ENCODE measurements around the gene NMB.

Gene NMB

GRCh38 chr15:84638103-84638502, 19.9 kb downstream of the NMB start:
- peaks cover 25 to 51% of the 10 kb centered on the region in 2 donors for H3K36me3 ChIP-seq (ENCODE audit: control insufficient read depth in 1 of 2, insufficient read depth in 2 of 2, low read length in 2 of 2)
- peaks cover 3 to 12% of the 10 kb centered on the region in 2 donors for H3K4me1 ChIP-seq (ENCODE audit: control insufficient read depth in 1 of 2, insufficient read depth in 2 of 2, low read length in 2 of 2)
- no peak overlapping the region for H3K4me3 ChIP-seq (ENCODE audit: low read depth in 1 of 2, low read length in 2 of 2)
- no peaks in the 10 kb centered on the region for H3K9me3 ChIP-seq (ENCODE audit: control insufficient read depth in 1 of 2, low read length in 2 of 2)
- no peak overlapping the region for H3K27ac ChIP-seq (ENCODE audit: low read length)
- H3K27me3 ChIP-seq (ENCODE audit: low read depth, low read length), result no peaks in the 10 kb centered on the region

DNA sequence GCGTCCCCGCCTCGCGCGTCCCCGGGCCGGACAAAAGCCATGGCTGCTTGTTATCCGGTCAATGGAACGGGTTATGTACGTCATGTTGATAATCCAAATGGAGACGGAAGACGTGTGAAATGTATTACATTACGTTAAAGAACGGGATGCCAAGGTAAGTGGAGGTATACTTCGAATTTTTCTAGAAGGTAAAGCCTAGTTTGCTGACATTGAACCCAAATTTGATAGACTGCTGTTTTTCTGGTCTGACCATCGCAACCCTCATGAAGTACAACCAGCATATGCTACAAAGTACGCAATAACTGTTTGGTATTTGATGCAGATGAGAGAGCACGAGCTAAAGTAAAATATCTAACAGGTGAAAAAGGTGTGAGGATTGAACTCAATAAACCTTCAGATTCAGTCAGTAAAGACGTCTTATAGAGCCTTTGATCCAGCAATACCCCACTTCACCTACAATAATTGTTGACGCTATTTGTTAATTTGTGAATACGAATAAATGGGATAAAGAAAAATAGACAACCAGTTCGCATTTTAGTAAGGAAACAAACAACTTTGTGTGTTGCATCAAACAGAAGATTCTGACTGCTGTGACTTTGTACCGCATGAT, 23.7 kb downstream of the NMB start:
- Histone ChIP-seq H3K9me3 (ENCODE audit: control insufficient read depth in 1 of 2, low read length in 2 of 2) (no peaks in the 10 kb centered on the region), H3K4me1 (ENCODE audit: control insufficient read depth in 1 of 2, insufficient read depth in 2 of 2, low read length in 2 of 2) (peaks cover 14 to 34% of the 10 kb centered on the region in 2 donors), H3K4me3 (ENCODE audit: low read depth in 1 of 2, low read length in 2 of 2) (peak overlapping the region; percentile 58 to 68), H3K27ac (ENCODE audit: low read length) (peak overlapping the region; percentile 54), H3K36me3 (ENCODE audit: control insufficient read depth in 1 of 2, insufficient read depth in 2 of 2, low read length in 2 of 2) (peaks cover 6 to 17% of the 10 kb centered on the region in 2 donors), H3K27me3 (ENCODE audit: low read depth, low read length) (no peaks in the 10 kb centered on the region)

- Histone ChIP-seq H3K27me3 (ENCODE audit: low read depth, low read length) (no peaks in the 10 kb centered on the region), H3K4me1 (ENCODE audit: control insufficient read depth in 1 of 2, insufficient read depth in 2 of 2, low read length in 2 of 2) (peaks cover 14 to 34% of the 10 kb centered on the region in 2 donors), H3K9me3 (ENCODE audit: control insufficient read depth in 1 of 2, low read length in 2 of 2) (no peaks in the 10 kb centered on the region), H3K36me3 (ENCODE audit: control insufficient read depth in 1 of 2, insufficient read depth in 2 of 2, low read length in 2 of 2) (peaks cover 5 to 11% of the 10 kb centered on the region in 2 donors), H3K4me3 (ENCODE audit: low read depth in 1 of 2, low read length in 2 of 2) (peak overlapping the region; percentile 58 to 68), H3K27ac (ENCODE audit: low read length) (peak overlapping the region; percentile 68)
Measured at GRCh38 chr15:84633311-84634227, 24.4 kb downstream of the NMB start.

GRCh38 chr15:84631706-84632272, 26.2 kb downstream of the NMB start:
- Histone ChIP-seq H3K9me3 (ENCODE audit: control insufficient read depth in 1 of 2, low read length in 2 of 2) (no peaks in the 10 kb centered on the region), H3K36me3 (ENCODE audit: control insufficient read depth in 1 of 2, insufficient read depth in 2 of 2, low read length in 2 of 2) (no peaks in the 10 kb centered on the region), H3K27ac (ENCODE audit: low read length) (peak overlapping the region; percentile 83), H3K4me1 (ENCODE audit: control insufficient read depth in 1 of 2, insufficient read depth in 2 of 2, low read length in 2 of 2) (peaks cover 14 to 34% of the 10 kb centered on the region in 2 donors), H3K4me3 (ENCODE audit: low read depth in 1 of 2, low read length in 2 of 2) (peak overlapping the region; percentile 68 to 80), H3K27me3 (ENCODE audit: low read depth, low read length) (no peaks in the 10 kb centered on the region)

DNA sequence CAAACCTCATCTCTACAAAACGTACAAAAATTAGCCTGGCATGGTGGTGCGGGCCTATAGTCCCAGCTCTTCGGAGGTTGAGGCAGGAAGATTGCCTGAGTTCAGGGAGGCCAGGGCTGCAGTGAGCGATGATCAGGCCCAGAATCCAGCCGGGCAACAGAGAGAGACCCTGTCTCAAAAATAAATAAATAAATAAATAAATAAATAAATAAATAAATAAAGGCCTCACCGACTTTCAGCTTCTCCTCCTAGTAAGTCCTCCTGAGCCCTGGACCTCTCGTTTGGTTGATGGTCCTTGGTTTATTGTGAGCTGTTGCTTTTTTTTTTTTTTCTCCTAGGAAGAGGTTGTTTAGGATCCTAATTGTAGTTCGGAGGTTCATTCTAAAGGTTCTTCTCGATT, 29.0 kb downstream of the NMB start:
- Histone ChIP-seq H3K9me3 (ENCODE audit: control insufficient read depth in 1 of 2, low read length in 2 of 2) (no peaks in the 10 kb centered on the region), H3K4me1 (ENCODE audit: control insufficient read depth in 1 of 2, insufficient read depth in 2 of 2, low read length in 2 of 2) (peaks cover 11 to 21% of the 10 kb centered on the region in 2 donors), H3K36me3 (ENCODE audit: control insufficient read depth in 1 of 2, insufficient read depth in 2 of 2, low read length in 2 of 2) (peaks cover 0 to 5% of the 10 kb centered on the region in 2 donors), H3K27ac (ENCODE audit: low read length) (no peak overlapping the region), H3K27me3 (ENCODE audit: low read depth, low read length) (no peaks in the 10 kb centered on the region), H3K4me3 (ENCODE audit: low read depth in 1 of 2, low read length in 2 of 2) (no peak overlapping the region)

DNA sequence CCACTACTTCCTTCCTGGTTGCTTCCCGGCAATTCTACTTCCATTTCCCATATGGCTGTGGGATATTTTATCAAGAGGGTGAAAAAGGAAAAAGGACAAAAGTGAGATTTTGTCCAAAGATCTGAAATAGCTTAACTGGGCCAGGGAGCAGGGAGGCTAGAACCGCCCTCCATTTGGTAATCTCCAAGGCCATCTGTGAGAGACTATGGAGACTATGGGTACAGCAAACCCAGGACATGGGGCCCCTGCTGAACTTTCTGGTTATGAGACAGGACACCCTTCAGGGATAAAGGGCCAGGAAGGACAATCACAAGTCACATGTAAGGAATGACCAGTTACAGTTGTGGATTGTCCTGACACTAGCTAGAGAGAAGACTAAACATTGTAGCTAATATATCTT, 32.9 kb downstream of the NMB start:
- Histone ChIP-seq H3K27me3 (ENCODE audit: low read depth, low read length) (no peaks in the 10 kb centered on the region), H3K4me3 (ENCODE audit: low read depth in 1 of 2, low read length in 2 of 2) (no peak overlapping the region), H3K4me1 (ENCODE audit: control insufficient read depth in 1 of 2, insufficient read depth in 2 of 2, low read length in 2 of 2) (no peaks in the 10 kb centered on the region), H3K27ac (ENCODE audit: low read length) (no peak overlapping the region), H3K9me3 (ENCODE audit: control insufficient read depth in 1 of 2, low read length in 2 of 2) (peaks cover 17% of the 10 kb centered on the region in 2 donors), H3K36me3 (ENCODE audit: control insufficient read depth in 1 of 2, insufficient read depth in 2 of 2, low read length in 2 of 2) (peaks cover 26 to 30% of the 10 kb centered on the region in 2 donors)

GRCh38 chr15:84624359-84624758, 33.6 kb downstream of the NMB start:
- H3K4me1 ChIP-seq (ENCODE audit: control insufficient read depth in 1 of 2, insufficient read depth in 2 of 2, low read length in 2 of 2), result no peaks in the 10 kb centered on the region
- H3K9me3 ChIP-seq (ENCODE audit: control insufficient read depth in 1 of 2, low read length in 2 of 2), result peaks cover 17% of the 10 kb centered on the region in 2 donors
- H3K4me3 ChIP-seq (ENCODE audit: low read depth in 1 of 2, low read length in 2 of 2), result no peak overlapping the region
- no peaks in the 10 kb centered on the region for H3K27me3 ChIP-seq (ENCODE audit: low read depth, low read length)
- H3K36me3 ChIP-seq (ENCODE audit: control insufficient read depth in 1 of 2, insufficient read depth in 2 of 2, low read length in 2 of 2), result peaks cover 26 to 30% of the 10 kb centered on the region in 2 donors
- H3K27ac ChIP-seq (ENCODE audit: low read length), result no peak overlapping the region

DNA sequence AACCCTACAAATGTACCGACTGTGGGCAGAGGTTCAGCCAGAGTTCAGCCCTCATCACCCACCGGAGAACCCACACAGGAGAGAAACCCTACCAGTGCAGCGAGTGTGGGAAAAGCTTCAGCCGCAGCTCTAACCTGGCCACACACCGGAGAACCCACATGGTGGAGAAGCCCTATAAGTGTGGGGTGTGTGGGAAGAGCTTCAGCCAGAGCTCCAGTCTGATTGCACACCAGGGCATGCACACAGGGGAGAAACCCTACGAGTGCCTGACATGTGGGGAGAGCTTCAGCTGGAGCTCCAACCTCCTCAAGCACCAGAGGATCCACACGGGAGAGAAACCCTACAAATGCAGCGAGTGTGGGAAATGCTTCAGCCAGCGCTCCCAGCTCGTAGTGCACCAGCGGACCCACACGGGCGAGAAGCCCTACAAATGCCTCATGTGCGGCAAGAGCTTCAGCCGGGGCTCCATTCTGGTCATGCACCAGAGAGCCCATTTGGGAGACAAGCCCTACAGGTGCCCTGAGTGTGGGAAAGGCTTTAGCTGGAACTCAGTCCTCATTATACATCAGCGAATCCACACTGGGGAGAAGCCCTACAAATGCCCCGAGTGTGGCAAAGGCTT, 36.5 kb downstream of the NMB start:
- Histone ChIP-seq H3K27me3 (ENCODE audit: low read depth, low read length) (no peaks in the 10 kb centered on the region), H3K27ac (ENCODE audit: low read length) (no peak overlapping the region), H3K4me1 (ENCODE audit: control insufficient read depth in 1 of 2, insufficient read depth in 2 of 2, low read length in 2 of 2) (no peaks in the 10 kb centered on the region), H3K36me3 (ENCODE audit: control insufficient read depth in 1 of 2, insufficient read depth in 2 of 2, low read length in 2 of 2) (peaks cover 26 to 30% of the 10 kb centered on the region in 2 donors), H3K9me3 (ENCODE audit: control insufficient read depth in 1 of 2, low read length in 2 of 2) (peaks cover 17% of the 10 kb centered on the region in 2 donors), H3K4me3 (ENCODE audit: low read depth in 1 of 2, low read length in 2 of 2) (peak overlapping the region; percentile 12 to 44)

GRCh38 chr15:84620626-84621025, 37.4 kb downstream of the NMB start:
- Histone ChIP-seq H3K27ac (ENCODE audit: low read length) (no peak overlapping the region), H3K4me3 (ENCODE audit: low read depth in 1 of 2, low read length in 2 of 2) (peak overlapping the region in 1 of 2 donors; percentile 44), H3K36me3 (ENCODE audit: control insufficient read depth in 1 of 2, insufficient read depth in 2 of 2, low read length in 2 of 2) (peaks cover 26% of the 10 kb centered on the region in 2 donors), H3K9me3 (ENCODE audit: control insufficient read depth in 1 of 2, low read length in 2 of 2) (peaks cover 17% of the 10 kb centered on the region in 2 donors), H3K4me1 (ENCODE audit: control insufficient read depth in 1 of 2, insufficient read depth in 2 of 2, low read length in 2 of 2) (no peaks in the 10 kb centered on the region), H3K27me3 (ENCODE audit: low read depth, low read length) (no peaks in the 10 kb centered on the region)

DNA sequence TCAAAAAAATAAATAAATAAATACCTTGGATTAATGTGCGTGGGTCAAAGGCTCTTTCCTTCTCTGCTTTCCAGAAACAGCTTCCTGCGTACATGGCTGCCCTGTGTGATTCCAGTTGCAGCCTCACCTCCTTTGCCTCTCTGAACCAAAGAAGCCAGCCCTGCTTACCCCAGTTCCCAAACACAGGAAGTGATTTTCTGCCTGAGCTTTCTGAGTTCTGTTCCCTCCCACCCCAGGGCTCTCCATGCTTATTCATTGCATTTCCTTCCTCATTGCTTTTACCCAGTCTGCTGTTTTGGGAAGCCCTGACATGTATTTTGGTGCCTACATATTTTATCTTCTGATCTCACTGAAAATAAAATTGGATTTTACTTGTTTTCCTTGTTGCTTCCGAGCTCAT, 41.8 kb downstream of the NMB start:
- Histone ChIP-seq H3K9me3 (ENCODE audit: control insufficient read depth in 1 of 2, low read length in 2 of 2) (peaks cover 8 to 9% of the 10 kb centered on the region in 2 donors), H3K27ac (ENCODE audit: low read length) (no peak overlapping the region), H3K36me3 (ENCODE audit: control insufficient read depth in 1 of 2, insufficient read depth in 2 of 2, low read length in 2 of 2) (peaks cover 8 to 9% of the 10 kb centered on the region in 2 donors), H3K4me3 (ENCODE audit: low read depth in 1 of 2, low read length in 2 of 2) (no peak overlapping the region), H3K27me3 (ENCODE audit: low read depth, low read length) (no peaks in the 10 kb centered on the region), H3K4me1 (ENCODE audit: control insufficient read depth in 1 of 2, insufficient read depth in 2 of 2, low read length in 2 of 2) (no peaks in the 10 kb centered on the region)

GRCh38 chr15:84611631-84612030, 46.4 kb downstream of the NMB start:
- H3K4me1 ChIP-seq (ENCODE audit: control insufficient read depth in 1 of 2, insufficient read depth in 2 of 2, low read length in 2 of 2), result no peaks in the 10 kb centered on the region
- no peaks in the 10 kb centered on the region for H3K9me3 ChIP-seq (ENCODE audit: control insufficient read depth in 1 of 2, low read length in 2 of 2)
- H3K36me3 ChIP-seq (ENCODE audit: control insufficient read depth in 1 of 2, insufficient read depth in 2 of 2, low read length in 2 of 2), result no peaks in the 10 kb centered on the region
- no peak overlapping the region for H3K27ac ChIP-seq (ENCODE audit: low read length)
- no peaks in the 10 kb centered on the region for H3K27me3 ChIP-seq (ENCODE audit: low read depth, low read length)
- H3K4me3 ChIP-seq (ENCODE audit: low read depth in 1 of 2, low read length in 2 of 2), result no peak overlapping the region

Measured in muscle layer of duodenum (tissue), 2 donors.